HG03060 (cell line): ENCODE results near the gene CGB5.
"Not testable (repeated sequence)": the region's sequence is repeated elsewhere in the genome, so short reads cannot be mapped to it uniquely, and the experiment has no call there.

Experiments used
- ATAC-seq: cut with Tn5 transposase; IDR thresholded peaks from one replicate; pipeline ENCODE4 v1.9.1; 2021; ENCODE audit warnings: low read depth, moderate number of reproducible peaks; ENCODE audit not compliant: unreplicated experiment

The CGB5 gene

DNA sequence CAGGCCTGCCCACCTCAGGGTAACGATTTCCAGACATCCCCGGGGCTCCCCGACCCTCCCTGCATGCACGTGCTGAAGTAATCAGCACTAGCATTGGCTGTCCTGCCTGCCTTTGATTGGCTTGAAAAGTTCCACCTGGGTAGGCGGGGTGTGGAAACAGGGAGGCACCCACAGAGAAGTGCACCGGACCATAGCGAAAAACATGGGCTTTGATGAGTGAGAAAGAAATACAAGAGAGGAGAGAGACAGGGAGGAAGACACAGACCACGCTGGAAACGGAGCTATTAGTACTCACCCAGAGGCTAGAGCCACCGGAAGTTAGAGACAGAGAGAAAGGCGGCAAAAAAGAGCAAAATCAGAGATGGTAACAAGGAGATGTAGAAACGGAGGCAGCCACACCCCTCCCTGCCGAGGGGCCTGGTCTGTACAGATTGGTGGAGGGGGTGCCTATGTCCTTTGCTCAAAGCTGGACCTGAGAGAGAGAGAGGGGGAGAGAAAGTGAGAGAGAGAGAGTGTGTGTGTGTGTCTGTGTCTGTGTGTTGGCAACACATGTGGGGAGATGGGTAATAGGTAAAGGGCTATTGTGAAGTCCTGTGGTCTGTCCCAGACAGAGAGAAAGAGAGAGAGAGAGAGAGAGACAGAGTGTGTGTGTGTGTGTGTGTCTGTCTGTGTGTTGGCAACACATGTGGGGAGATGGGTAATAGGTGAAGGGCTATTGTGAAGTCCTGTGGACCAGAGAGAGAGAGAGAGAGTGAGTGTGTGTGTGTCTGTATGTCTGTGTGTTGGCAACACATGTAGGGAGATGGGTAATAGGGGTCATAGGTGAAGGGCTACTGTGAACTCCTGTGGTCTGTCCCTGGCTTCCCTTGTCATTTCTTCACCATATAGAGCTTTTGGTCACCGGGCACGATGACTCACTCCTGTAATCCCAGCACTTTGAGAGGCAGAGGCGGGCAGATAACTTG lies 22.4 kb upstream of the CGB5 start:
- no peak for ATAC-seq

GRCh38 chr19:49022116-49022515 lies 21.5 kb upstream of the CGB5 start:
- ATAC-seq, result no peak

GRCh38 chr19:49024233-49024632 lies 19.4 kb upstream of the CGB5 start, which contains the start of gene CGB3:
Gene CGB3, minus strand, starts transcription at chr19:49024333. Its CDS starts 362 bp downstream, at chr19:49023971.
- ATAC-seq, result not testable (repeated sequence)

GRCh38 chr19:49025088-49025487 lies 18.6 kb upstream of the CGB5 start:
- ATAC-seq, result not testable (repeated sequence)

DNA sequence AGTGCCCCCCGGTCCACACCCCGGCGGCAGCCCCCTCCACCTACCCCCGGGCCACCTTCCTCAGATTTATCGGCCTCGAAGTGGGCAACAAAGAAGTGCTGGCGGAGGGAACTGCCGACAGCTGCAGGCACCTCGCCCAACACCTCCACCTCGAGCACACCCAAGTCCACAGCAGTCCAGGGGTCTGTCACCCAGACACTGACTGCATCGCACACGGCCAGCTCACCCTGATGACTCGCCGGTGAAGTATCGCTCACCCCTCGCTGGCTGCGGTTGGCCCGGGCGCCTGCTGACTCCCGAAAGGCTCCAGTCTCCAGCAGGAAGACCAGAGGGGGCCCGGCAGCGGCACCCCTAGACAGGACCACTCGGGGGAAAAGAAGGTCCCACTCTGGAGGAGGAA lies 18.0 kb upstream of the CGB5 start:
- not testable (repeated sequence) for ATAC-seq

GRCh38 chr19:49028686-49029085 lies 15.0 kb upstream of the CGB5 start:
- ATAC-seq, result not testable (repeated sequence)

- not testable (repeated sequence) for ATAC-seq
These were observed 13.9 kb upstream of the CGB5 start for GRCh38 chr19:49029749-49030148.

GRCh38 chr19:49030323-49030722 lies 13.3 kb upstream of the CGB5 start:
- not testable (repeated sequence) for ATAC-seq

GRCh38 chr19:49031642-49032301 lies 11.9 kb upstream of the CGB5 start, which contains the start of gene CGB2:
Gene CGB2, plus strand, starts transcription at chr19:49031890. Its CDS starts 206 bp downstream, at chr19:49032096.
- not testable (repeated sequence) for ATAC-seq

DNA sequence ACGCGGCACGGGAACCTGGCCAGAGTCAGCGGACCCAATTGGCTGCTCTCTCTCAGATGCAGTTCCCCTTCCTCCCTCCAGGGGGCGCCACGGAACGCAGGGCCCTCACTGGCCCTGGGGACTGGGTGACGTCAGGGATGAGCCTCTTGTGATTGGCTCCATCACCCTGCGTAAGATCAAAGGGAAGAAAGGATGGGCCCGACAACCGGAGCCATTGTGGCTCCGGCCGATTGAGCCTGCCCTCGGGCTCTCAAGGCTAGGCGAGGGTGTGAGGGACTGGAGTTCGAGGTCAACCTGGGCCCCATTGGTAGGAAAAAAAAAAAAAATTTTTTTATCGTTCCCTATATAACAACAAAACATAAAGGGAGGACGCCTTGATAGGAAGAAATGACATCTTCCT lies 6.8 kb upstream of the CGB5 start, which contains the start of gene CGB1:
Gene CGB1 (minus strand): TSS at position 81 of the 400 bp plus-strand sequence. CDS start 184 bp downstream, outside the sequence.
- not testable (repeated sequence) for ATAC-seq

DNA sequence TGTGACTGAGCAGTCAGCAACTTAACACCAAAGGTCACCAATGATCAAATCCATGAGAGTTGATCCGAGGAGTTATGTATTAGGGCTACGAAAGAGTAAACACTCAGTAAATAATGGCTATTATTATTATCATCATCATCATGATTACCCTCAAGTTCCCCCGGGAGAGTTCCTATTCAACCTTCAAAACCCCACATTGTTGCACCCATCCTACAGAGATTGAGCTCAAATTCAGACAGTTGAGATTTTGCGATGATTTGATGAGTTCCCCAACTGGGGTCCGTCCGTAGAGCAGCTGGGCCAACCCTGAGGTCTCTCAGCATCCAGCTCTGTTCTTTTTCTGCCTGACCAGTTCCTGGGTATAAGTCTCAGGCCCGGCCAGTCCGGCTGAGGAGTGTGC lies 5.5 kb upstream of the CGB5 start:
- not testable (repeated sequence) for ATAC-seq

- not testable (repeated sequence) for ATAC-seq
These were observed 4.9 kb upstream of the CGB5 start for GRCh38 chr19:49038557-49039276.

GRCh38 chr19:49039736-49040135 lies 3.9 kb upstream of the CGB5 start:
- not testable (repeated sequence) for ATAC-seq

DNA sequence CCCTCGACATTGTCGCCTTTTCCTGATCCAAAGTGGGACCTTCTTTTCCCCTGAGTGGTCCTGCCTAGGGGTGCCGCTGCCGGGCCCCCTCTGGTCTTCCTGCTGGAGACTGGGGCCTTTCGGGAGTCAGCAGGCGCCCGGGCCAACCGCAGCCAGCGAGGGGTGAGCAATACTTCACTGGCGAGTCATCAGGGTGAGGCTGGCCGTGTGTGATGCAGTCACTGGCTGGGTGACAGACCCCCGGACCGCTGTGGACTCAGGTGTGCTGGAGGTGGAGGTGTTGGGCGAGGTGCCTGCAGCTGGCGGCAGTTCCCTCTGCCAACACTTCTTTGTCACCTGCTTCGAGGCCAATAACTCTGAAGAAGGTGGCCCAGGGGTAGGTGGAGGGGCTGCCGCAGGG lies 1.5 kb upstream of the CGB5 start:
- no peak for ATAC-seq

DNA sequence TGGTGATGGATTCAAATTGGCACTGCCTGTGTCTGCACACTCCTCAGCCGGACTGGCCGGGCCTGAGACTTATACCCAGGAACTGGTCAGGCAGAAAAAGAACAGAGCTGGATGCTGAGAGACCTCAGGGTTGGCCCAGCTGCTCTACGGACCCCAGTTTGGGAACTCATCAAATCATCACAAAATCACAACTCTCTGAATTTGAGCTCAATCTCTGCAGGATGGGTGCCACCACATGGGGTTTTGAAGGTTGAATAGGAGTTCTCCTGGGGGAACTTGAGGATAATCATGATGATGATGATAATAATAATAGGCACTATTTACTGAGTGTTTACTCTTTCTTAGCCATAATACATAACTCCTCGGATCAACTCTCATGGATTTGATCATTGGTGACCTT lies 982 bp upstream of the CGB5 start:
- ATAC-seq, result not testable (repeated sequence)

- ATAC-seq, result not testable (repeated sequence)
These were observed 5.4 kb downstream of the CGB5 start, which contains the start of gene CGB8 for GRCh38 chr19:49049011-49049410. Gene CGB8, minus strand, starts transcription at chr19:49049111. Its CDS starts 372 bp downstream, at chr19:49048739.

- not testable (repeated sequence) for ATAC-seq
These were observed 6.2 kb downstream of the CGB5 start for GRCh38 chr19:49049834-49050233.

DNA sequence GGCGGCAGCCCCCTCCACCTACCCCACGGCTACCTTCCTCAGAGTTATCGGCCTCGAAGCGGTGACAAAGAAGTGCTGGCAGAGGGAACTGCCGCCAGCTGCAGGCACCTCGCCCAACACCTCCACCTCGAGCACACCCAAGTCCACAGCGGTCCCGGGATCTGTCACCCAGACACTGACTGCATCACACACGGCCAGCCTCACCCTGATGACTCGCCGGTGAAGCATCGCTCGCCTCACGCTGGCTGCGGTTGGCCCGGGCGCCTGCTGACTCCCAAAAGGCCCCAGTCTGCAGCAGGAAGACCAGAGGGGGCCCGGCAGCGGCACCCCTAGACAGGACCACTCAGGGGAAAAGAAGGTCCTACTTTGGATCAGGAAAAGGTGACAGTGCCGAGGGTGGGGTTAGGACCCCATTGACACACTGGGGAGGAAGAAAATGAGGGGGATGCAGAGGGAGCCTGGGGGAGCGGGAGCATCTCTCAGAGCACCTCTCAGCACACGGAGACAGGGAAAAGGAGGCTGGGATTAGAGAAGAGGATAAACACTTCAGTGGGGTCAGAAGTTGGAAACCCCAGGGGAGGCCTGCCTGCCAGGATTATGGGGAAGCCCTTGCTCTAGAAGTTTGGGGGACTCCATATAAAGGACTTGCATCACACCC lies 6.9 kb downstream of the CGB5 start:
- not testable (repeated sequence) for ATAC-seq

DNA sequence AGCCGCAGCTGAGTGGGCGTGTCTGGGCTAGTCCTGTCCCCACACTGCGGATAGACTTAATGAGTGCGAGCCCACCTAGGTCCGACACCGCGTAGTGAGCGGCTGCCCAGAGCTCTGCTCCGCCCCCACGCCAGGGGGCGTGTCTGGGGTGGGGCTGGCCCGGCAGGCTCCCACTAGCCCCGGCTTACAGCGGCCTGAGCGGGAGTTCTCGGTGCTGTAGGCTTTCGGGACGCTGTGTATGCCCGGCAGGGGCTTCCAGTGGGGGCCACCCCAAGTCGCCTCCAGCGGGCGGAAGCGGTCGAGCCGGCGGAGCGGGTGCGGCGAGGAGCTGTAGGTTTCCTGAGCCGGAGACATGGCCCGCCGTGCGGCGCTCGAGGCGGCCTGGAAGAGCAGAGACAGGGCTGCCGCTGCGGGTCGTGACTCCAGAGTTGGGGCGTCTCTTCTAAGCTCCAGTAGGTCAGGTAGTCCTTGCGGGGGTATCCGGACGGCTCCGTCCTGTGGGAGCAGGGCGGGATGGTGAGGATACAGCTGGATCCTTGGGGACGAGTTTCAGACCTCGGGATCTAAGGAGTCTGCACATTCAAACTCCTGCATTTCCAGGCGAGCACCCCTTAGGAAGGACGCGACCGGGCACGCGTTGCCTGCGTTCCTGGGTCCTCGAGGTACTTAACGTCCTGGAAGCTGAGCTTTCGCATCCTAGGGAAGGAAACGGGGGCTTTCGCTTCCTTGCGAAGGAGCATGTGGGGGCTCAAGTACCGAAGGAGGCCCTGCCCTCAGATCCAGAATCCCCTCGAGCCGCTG lies 12.7 kb downstream of the CGB5 start:
- ATAC-seq, result no peak
